ENCODE results near the gene OARD1. TPM values are rescaled to one million over a fixed set of nuclear protein-coding genes. Genes with fewer than 3 reads are reported as not detected.
A peak's percentile ranks its signal among the peaks of the same experiment; 100 is the strongest.
"Not testable (repeated sequence)": the region's sequence is repeated elsewhere in the genome, so short reads cannot be mapped to it uniquely, and the experiment has no call there.

Gene OARD1
- total RNA-seq: 10 to 100 TPM; 14.3 to 20.2 (median 15.1) TPM

GRCh38 chr6:41071923-41072835, at the start of gene OARD1:
Gene OARD1, minus strand, starts transcription at chr6:41072356. Its CDS starts 722 bp downstream, at chr6:41071634.
- DNase-seq: peak; percentile 99
- H3K27ac ChIP-seq: peak within 1 kb of the TSS; percentile 97 to 99 (median 98)
- peak in 2 of 5 experiments; percentile 11 to 24 for TF ChIP-seq CTCF (IDR thresholded peaks at IDR 0.05 in 4 of 5, conservative IDR thresholded peaks at IDR 0.05 in 1 of 5)
- peak; percentile 72 to 82 for TF ChIP-seq POLR2A (IDR thresholded peaks at IDR 0.05)
- H3K9me3 ChIP-seq: no peaks in the 10 kb centered on the region
- H3K27me3 ChIP-seq: no peaks in the 10 kb centered on the region
- intact Hi-C loops (cut with DNase I; ENCODE audit: low total_unique reads) (loop anchor here (2.0 to 10.0 kb wide), 5 partner anchors 19 to 1140 kb away; partner anchors contain the start of genes APOBEC2, MOCS1, PRICKLE4 and TOMM6), in situ Hi-C loops (cut with MboI; ENCODE audit: low sequenced_read_pairs in 4 of 4) (no loop called here)
- peaks cover 0 to 6% of the 10 kb centered on the region in 2 donors for H3K36me3 ChIP-seq
- peak; percentile 66 to 67 for ATAC-seq
- peaks cover 34 to 44% of the 10 kb centered on the region in 2 donors for H3K4me1 ChIP-seq
- H3K4me3 ChIP-seq: peak within 1 kb of the TSS; percentile 75 to 93 (median 82)

GRCh38 chr6:41120058-41120457, 47.9 kb upstream of the OARD1 start:
- in situ Hi-C loops (cut with MboI; ENCODE audit: low sequenced_read_pairs in 4 of 4): no loop called here
- intact Hi-C loops (cut with DNase I; ENCODE audit: low total_unique reads): no loop called here

GRCh38 chr6:41119508-41119907, 47.4 kb upstream of the OARD1 start:
- Histone ChIP-seq H3K9me3 (no peaks in the 10 kb centered on the region), H3K4me1 (no peaks in the 10 kb centered on the region), H3K36me3 (peaks cover 0 to 4% of the 10 kb centered on the region in 2 donors), H3K27ac (no peak overlapping the region), H3K4me3 (no peak overlapping the region), H3K27me3 (no peaks in the 10 kb centered on the region)
- no peak for DNase-seq
- TF ChIP-seq CTCF (IDR thresholded peaks at IDR 0.05 in 4 of 5, conservative IDR thresholded peaks at IDR 0.05 in 1 of 5) (no peak), POLR2A (IDR thresholded peaks at IDR 0.05) (no peak)
- in situ Hi-C loops (cut with MboI; ENCODE audit: low sequenced_read_pairs in 4 of 4): no loop called here
- intact Hi-C loops (cut with DNase I; ENCODE audit: low total_unique reads): no loop called here
- ATAC-seq: no peak

More at GRCh38 chr6:41120058-41120457, 47.9 kb upstream of the OARD1 start:
- H3K4me1 ChIP-seq: no peaks in the 10 kb centered on the region
- H3K27ac ChIP-seq: no peak overlapping the region
- no peaks in the 10 kb centered on the region for H3K27me3 ChIP-seq
- ATAC-seq: no peak
- TF ChIP-seq POLR2A (IDR thresholded peaks at IDR 0.05): no peak
- TF ChIP-seq CTCF (IDR thresholded peaks at IDR 0.05 in 4 of 5, conservative IDR thresholded peaks at IDR 0.05 in 1 of 5): no peak
- no peaks in the 10 kb centered on the region for H3K9me3 ChIP-seq
- no peak overlapping the region for H3K4me3 ChIP-seq
- DNase-seq: no peak
- H3K36me3 ChIP-seq: peaks cover 0 to 4% of the 10 kb centered on the region in 2 donors

- intact Hi-C loops (cut with DNase I; ENCODE audit: low total_unique reads); in situ Hi-C loops (cut with MboI; ENCODE audit: low sequenced_read_pairs in 4 of 4): not testable (repeated sequence)
These were observed 42.9 kb upstream of the OARD1 start for GRCh38 chr6:41115027-41115426.

GRCh38 chr6:41111017-41111416, 38.9 kb upstream of the OARD1 start:
- no peaks in the 10 kb centered on the region for H3K9me3 ChIP-seq
- intact Hi-C loops (cut with DNase I; ENCODE audit: low total_unique reads) (no loop called here), in situ Hi-C loops (cut with MboI; ENCODE audit: low sequenced_read_pairs in 4 of 4) (no loop called here)
- no peak overlapping the region for H3K4me3 ChIP-seq
- no peaks in the 10 kb centered on the region for H3K4me1 ChIP-seq
- H3K27me3 ChIP-seq: no peaks in the 10 kb centered on the region
- H3K36me3 ChIP-seq: no peaks in the 10 kb centered on the region
- DNase-seq (no peak), ATAC-seq (no peak)
- no peak for TF ChIP-seq POLR2A (IDR thresholded peaks at IDR 0.05)
- no peak for TF ChIP-seq CTCF (IDR thresholded peaks at IDR 0.05 in 4 of 5, conservative IDR thresholded peaks at IDR 0.05 in 1 of 5)
- H3K27ac ChIP-seq: no peak overlapping the region

More at GRCh38 chr6:41115027-41115426, 42.9 kb upstream of the OARD1 start:
- H3K4me1 ChIP-seq, DNase-seq, H3K36me3 ChIP-seq, ATAC-seq, H3K27me3 ChIP-seq, H3K9me3 ChIP-seq, H3K27ac ChIP-seq, H3K4me3 ChIP-seq: not testable (repeated sequence)
